SU-DHL-6 (cell line): Measurements from ENCODE around the gene PRR18.

Experiments
- H2AFZ ChIP-seq: fragments of 200-600 bp; sonication (generic); 2 replicates; pipeline ENCODE4 v1.6.1; 2014; ENCODE audit warnings: low read depth, mild to moderate bottlenecking, moderate library complexity, mixed read lengths, antibody characterized with exemption, low read length; ENCODE audit not compliant: severe bottlenecking
- H3F3A ChIP-seq: fragments of 200-600 bp; shearing (Covaris generic); 2 replicates; pipeline ENCODE4 v1.6.0; 2016; ENCODE audit warnings: antibody characterized with exemption, mild to moderate bottlenecking; ENCODE audit not compliant: insufficient read depth
- H3K27ac ChIP-seq: fragments of 200-600 bp; sonication (generic); 2 replicates; pipeline ENCODE4 v1.5.1; 2016; ENCODE audit warnings: low read depth, mild to moderate bottlenecking, low read length, moderate library complexity, mixed read lengths
- H3K27me3 ChIP-seq: fragments of 200-600 bp; sonication (generic), shearing (Covaris generic); 2 replicates; pipeline ENCODE4 v1.6.0; 2014; ENCODE audit warnings: mild to moderate bottlenecking, low read length
- H3K36me3 ChIP-seq: fragments of 200-600 bp; sonication (generic); 2 replicates; pipeline ENCODE4 v1.6.1; 2014; ENCODE audit warnings: mild to moderate bottlenecking, low read length, mixed read lengths
- H3K4me2 ChIP-seq: fragments of 300-600, 200-600 bp; shearing (Covaris generic), sonication (generic); 2 replicates; pipeline ENCODE4 v1.6.0; 2014; ENCODE audit warnings: low read length, low read depth, mild to moderate bottlenecking; ENCODE audit not compliant: poor library complexity, severe bottlenecking
- H3K4me3 ChIP-seq: fragments of 200-600 bp; sonication (generic); 2 replicates; pipeline ENCODE4 v1.5.1; 2014; ENCODE audit warnings: antibody characterized with exemption, low read length, mild to moderate bottlenecking, mixed read lengths; ENCODE audit not compliant: insufficient read depth, poor library complexity, severe bottlenecking
- H3K79me2 ChIP-seq: fragments of 200-600 bp; sonication (generic); 2 replicates; pipeline ENCODE4 v1.6.1; 2014; ENCODE audit warnings: mild to moderate bottlenecking, low read length, moderate library complexity; ENCODE audit not compliant: insufficient read depth
- H3K9ac ChIP-seq: fragments of 200-600 bp; sonication (generic); 2 replicates; pipeline ENCODE4 v1.7.0; 2014; ENCODE audit warnings: mild to moderate bottlenecking, low read length
- H3K9me2 ChIP-seq: fragments of 200-600 bp; sonication (generic); replicated peaks from 2 replicates; pipeline ENCODE4 v1.6.1; 2014; ENCODE audit warnings: low read length; ENCODE audit not compliant: insufficient read depth
- H3K9me3 ChIP-seq: fragments of 200-600 bp; sonication (generic); 2 replicates; pipeline ENCODE4 v1.6.1; 2014; ENCODE audit warnings: low read length, mixed read lengths; ENCODE audit not compliant: insufficient read depth
- H4K20me1 ChIP-seq: fragments of 200-600 bp; sonication (generic); 2 replicates; pipeline ENCODE4 v1.6.1; 2014; ENCODE audit warnings: low read depth, mild to moderate bottlenecking, antibody characterized with exemption, low read length, moderate library complexity, mixed read lengths
- EZH2phosphoT487 ChIP-seq: fragments of 200-600 bp; sonication (generic), shearing (Covaris generic); conservative IDR thresholded peaks from 2 replicates; pipeline ENCODE4 v1.6.1; 2018; ENCODE audit warnings: mild to moderate bottlenecking, antibody characterized with exemption, low read length, moderate library complexity, mixed read lengths
- TF ChIP-seq, protein P1 (sequence below): fragments of 200-600 bp; sonication (generic); IDR thresholded peaks from one replicate; pipeline ENCODE4 v1.5.1; 2017; ENCODE audit warnings: antibody characterized with exemption, mild to moderate bottlenecking, low read length, moderate library complexity; ENCODE audit not compliant: insufficient read depth, poor library complexity, severe bottlenecking

The PRR18 gene

DNA sequence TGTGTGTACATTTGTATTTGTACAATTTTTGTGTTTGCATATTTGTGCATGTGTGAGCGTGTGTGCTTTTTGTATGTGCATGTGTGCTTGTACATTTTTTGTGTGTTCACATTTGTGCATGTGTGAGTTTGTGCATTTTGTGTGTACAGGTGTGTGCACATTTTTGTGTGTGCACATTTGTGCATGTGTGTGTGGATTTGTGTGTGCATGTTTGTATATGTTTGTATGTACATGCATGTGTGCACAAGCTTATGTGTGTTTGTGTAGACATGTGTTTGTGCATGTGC is 28.9 kb downstream of the PRR18 start:
- Histone ChIP-seq H3K27me3 (no peaks in the 10 kb centered on the region), H2AFZ (no peak overlapping the region), H3K27ac (no peak overlapping the region), H3K79me2 (no peaks in the 10 kb centered on the region), H3K9me3 (no peaks in the 10 kb centered on the region), H4K20me1 (no peaks in the 10 kb centered on the region), H3K4me3 (no peak overlapping the region), H3K9me2 (no peaks in the 10 kb centered on the region), H3K9ac (no peak overlapping the region), H3K4me2 (no peak overlapping the region), H3K36me3 (no peaks in the 10 kb centered on the region), H3F3A (no peaks in the 10 kb centered on the region)
- no peak for TF ChIP-seq EZH2phosphoT487
- TF ChIP-seq, protein P1, sequence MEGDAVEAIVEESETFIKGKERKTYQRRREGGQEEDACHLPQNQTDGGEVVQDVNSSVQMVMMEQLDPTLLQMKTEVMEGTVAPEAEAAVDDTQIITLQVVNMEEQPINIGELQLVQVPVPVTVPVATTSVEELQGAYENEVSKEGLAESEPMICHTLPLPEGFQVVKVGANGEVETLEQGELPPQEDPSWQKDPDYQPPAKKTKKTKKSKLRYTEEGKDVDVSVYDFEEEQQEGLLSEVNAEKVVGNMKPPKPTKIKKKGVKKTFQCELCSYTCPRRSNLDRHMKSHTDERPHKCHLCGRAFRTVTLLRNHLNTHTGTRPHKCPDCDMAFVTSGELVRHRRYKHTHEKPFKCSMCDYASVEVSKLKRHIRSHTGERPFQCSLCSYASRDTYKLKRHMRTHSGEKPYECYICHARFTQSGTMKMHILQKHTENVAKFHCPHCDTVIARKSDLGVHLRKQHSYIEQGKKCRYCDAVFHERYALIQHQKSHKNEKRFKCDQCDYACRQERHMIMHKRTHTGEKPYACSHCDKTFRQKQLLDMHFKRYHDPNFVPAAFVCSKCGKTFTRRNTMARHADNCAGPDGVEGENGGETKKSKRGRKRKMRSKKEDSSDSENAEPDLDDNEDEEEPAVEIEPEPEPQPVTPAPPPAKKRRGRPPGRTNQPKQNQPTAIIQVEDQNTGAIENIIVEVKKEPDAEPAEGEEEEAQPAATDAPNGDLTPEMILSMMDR: no peak

DNA sequence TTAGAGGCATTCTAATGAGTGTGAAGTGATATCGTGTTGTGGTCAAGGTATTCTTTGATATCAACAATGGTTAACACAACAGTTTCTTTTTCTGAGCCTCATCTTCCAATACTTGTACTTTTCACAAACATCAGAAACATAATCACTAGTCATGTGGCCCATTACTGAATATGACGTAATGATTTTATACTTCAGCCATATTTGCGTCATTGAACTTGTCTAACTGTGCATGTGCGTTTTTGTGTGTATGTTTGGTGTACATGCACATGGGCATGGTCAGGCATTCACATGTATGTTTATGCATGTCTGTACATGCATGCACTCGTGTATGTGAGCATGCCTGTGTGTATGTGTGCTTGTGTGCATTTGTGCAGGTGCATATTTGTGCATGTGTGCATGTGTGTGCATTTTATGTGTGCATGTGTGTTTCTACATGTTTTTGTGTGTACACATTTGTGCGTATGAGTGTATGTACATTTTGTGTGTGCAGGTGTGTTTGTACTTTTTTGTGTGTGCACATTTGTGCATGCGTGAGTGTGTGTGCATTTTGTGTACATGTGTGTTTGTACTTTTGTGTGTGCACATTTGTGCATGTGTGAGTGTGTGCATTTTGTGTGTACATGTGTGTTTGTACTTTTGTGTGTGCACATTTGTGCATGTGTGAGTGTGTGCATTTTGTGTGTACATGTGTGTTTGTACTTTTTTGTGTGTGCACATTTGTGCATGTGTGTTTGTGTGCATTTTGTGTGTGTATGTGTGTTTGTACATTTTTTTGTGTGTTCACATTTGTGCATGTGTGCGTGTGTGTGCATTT is 29.4 kb downstream of the PRR18 start:
- Histone ChIP-seq H3K79me2 (no peaks in the 10 kb centered on the region), H3K9ac (no peak overlapping the region), H3K9me3 (no peaks in the 10 kb centered on the region), H3K4me2 (no peak overlapping the region), H3K27ac (no peak overlapping the region), H2AFZ (no peak overlapping the region), H3K4me3 (no peak overlapping the region), H3K9me2 (no peaks in the 10 kb centered on the region), H3K36me3 (no peaks in the 10 kb centered on the region), H3F3A (no peaks in the 10 kb centered on the region), H3K27me3 (no peaks in the 10 kb centered on the region), H4K20me1 (no peaks in the 10 kb centered on the region)
- no peak for TF ChIP-seq EZH2phosphoT487
- TF ChIP-seq, protein P1: no peak

DNA sequence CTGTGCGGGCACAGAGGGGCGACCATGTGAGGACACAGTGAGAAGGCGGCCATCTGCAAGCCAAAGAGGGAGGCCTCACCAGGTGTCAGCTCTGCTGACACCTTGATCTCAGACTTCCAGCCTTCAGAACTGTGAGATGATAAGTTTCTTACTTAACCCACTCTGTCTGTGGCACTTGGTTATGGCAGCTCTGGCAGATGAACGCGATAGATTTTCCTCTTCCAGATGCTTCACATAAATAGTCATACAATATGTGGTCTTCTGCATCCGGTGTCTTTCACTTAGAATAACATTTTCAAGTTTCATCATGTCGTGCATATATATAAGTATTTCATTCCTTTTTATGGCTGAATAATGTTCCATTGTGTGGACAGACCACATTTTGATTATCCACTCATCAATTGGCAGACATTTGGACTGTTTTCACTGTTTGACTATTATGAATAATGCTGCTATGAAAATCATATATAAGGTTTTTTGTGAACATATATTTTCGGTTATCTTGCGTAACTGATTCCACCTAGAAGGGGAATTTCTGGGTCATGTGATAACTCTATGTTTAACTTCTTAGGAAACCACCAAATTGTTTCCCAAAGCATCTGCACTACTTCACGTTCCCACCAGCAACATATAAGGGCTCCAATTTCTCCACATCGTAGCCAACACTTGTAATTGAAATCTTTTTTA is 30.2 kb downstream of the PRR18 start:
- Histone ChIP-seq H3K9me3 (no peaks in the 10 kb centered on the region), H3K27me3 (no peaks in the 10 kb centered on the region), H3K9ac (no peak overlapping the region), H3K79me2 (no peaks in the 10 kb centered on the region), H4K20me1 (no peaks in the 10 kb centered on the region), H3K27ac (no peak overlapping the region), H3K4me2 (no peak overlapping the region), H3K36me3 (no peaks in the 10 kb centered on the region), H2AFZ (no peak overlapping the region), H3F3A (no peaks in the 10 kb centered on the region), H3K9me2 (no peaks in the 10 kb centered on the region), H3K4me3 (no peak overlapping the region)
- TF ChIP-seq, protein P1: no peak
- no peak for TF ChIP-seq EZH2phosphoT487
